Activated CD8-positive, alpha-beta memory T cell treated with anti-CD3 and anti-CD28 coated beads for 24 hours (primary cell): ENCODE data around the gene KANK2.

Source experiments
- DNase-seq: peaks from one replicate; pipeline ENCODE4 v3.0.0-alpha.2; 2020

The KANK2 gene

DNA sequence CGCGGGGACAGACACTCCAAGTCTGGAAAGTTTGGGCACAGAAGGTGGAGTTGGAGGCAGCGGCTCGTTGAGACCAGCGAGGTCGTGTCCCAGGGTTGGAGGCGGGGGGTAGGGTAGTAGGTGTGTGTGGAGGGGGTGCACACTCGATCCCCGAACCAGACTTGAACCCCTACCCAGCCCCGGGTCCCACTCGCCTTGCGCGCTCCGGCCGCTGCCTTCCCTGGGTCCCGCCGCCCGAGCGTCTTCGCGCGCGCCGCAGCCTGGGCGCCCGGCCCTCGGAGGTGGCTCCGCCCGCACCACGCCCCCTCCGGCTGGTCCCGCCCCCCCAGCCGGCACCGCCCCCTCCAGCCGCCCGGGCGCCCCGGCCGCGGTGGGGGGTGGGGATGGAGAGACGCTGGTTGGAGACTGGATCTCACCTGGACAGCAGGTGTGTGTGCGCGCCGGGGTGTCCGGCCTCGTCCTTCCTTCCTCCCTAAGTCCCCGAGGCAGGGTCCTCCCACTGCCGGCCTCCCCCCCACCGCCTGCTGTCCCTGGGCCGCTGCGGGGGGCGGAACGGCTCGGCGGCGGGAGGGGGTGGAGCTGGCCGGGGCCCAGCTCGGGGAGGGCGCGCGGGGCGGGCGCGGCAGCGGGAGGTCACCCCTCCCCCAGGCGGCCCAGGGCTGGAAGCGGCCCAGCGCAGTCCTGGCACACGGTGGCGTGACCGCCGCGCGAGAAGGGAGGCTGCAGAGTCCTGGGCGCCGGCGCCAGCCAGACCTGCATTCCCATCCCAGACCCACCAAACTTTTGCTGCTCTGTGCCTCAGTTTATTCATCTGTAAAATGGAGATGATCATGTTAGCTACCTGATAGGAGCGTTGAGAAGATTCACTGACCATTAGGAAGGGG, at the start of gene KANK2:
Gene KANK2 (minus strand): TSS at position 255 of the 884 bp plus-strand sequence. CDS start 3,034 bp downstream, outside the sequence.
- DNase-seq = peak; percentile 91

DNA sequence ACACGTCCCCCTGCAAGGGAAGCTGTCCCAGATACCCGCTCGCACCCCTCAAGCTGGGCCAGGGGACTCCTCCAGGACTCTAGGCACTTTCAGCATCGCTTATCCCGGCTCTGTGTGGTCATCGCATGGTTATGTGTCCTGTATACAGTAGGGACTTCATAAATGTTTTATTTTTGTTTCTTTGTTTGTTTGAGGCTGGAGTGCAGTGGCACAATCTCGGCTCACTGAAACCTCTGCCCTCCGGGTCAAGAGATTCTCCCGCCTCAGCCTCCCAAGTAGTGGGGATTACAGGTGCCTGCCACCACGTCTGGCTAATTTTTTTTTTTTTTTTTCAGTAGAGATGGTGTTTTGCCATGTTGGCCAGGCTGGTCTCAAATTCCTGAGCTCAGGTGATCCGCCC, 49.6 kb upstream of the KANK2 start:
- DNase-seq = no peak

DNA sequence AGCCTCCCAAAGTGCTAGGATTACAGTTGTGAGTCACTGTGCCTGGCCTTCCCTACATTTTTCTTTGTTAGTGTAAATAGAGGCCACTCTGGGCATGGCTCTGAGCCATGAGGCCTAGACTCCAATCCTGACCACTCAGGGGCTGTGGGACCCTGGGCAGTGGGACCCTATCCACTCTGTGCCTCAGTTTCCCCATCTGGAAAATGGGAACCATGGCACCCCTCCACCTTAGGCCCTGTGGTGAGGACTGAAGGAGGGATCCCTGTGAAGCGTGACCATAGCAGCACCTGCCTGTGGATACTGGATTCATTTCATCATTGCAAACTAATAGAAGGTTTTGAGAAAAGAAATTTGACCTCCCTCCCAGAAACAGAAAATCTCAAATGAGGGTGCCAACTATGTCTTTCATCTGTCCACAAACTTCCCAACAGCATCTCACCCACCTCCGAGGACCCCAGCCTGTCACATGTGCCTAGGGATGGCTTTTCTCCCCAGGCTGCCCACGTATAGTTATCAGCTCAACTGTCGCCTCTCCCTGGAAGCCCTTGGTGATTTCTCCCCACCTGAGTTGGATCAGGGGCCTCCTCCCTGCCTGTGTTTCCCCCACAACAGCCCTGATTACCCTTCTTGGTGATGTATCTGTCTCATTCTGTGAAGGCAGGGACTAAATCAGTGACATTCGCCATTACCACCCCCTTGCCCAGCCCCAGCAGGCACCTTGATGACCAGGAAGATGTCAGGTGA, 47.7 kb upstream of the KANK2 start:
- no peak for DNase-seq

DNA sequence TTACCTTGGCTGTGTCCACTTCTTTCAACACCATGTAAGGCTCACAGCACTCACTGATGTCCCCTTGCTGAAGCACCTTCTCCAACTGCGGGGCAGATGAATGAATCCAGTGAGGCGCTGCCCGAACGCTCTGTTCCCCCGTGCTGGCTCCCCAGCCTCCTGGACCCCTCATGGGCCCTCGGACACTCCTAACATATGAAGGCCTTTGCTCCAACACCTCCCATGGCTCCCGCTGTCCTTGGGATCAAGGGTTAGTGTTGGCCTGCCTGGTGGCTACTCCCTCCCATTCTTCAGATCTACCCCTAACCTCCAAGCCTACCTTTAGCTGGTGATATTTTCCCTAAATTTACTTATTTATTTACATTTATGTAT, 46.4 kb upstream of the KANK2 start:
- DNase-seq = no peak

DNA sequence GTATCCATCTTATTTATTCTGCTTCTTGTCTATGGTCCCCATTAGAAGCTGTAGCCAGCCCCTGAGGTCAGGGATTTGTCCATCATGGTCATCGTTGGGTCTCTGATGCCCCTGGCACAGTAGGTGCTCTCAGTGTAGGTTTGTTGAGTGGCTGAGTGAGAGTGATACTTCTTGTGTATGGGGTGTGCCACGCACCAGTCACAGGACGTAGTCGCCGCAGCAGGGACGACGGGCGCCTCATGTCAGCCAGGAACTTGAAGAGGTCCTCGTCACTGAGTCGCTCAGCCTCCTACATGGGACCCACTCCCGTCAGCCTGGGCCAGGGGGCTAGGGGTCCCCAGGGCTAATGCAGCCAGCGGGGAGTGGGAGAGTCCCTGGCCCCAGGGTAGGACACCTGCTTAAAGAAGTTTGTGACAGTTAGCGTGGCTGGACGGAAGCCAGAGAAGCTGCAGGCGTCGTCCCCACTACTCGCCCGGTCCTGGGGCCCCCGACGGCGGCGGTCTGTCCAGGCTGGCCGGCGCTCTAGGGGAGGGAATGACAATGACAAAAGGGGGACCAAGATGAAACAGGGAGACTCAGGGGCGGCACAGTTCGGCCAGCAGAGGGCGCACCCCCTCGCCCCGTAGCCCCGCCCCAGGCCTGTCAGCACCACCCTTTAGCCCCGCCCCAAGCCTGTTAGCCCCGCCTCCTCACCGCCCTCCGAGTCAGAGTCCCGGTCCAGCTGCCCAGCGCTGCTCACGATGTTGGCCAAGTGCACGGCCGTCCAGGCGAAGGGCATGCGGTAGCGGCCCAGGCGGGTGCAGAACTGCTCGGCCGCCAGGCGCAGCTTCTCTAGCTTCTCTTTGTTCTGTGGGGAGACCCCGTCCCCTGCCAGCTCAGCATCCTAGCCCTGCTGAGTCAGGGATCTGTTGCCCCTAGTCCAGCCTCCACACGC, 45.8 kb upstream of the KANK2 start:
- DNase-seq = peak; percentile 96

DNA sequence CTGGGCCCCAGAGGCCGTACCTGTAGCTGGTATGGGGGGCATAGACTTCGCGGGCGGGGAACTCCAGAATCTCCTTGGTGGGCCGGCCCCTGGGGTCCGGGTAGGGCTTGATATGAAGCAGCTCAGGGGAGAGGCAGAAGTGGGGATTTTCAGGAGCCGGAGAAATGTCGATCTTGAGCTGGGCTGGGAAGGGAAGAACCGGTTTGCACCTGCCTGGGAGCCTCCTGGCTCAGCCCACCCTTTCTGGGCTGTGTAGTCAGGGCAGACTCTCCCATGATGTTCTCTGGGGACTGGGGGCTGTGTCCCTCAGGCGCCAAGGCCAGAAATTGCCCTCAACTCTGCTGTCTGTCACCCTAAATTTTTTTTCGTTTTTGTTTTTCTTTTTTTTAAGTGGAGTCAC, 44.7 kb upstream of the KANK2 start:
- DNase-seq = no peak

DNA sequence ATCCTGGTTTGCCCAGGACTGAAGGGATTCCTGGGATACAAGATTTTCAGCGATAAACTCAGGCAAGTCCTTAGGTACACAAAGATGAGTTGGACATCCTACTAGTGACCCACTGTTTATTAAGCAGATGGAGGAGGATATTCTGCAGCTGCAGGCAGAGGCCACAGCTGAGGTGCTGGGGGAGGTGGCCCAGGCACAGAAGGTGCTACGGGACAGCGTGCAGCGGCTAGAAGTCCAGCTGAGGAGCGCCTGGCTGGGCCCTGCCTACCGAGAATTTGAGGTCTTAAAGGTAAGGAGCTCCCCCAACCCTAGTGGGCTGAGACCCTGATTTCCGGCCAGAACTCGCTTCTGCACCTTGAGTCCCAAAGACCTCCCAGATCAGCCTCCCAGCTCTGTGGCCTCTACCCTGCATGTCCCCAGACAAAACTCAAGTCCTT, 42.7 kb upstream of the KANK2 start:
- DNase-seq = no peak

DNA sequence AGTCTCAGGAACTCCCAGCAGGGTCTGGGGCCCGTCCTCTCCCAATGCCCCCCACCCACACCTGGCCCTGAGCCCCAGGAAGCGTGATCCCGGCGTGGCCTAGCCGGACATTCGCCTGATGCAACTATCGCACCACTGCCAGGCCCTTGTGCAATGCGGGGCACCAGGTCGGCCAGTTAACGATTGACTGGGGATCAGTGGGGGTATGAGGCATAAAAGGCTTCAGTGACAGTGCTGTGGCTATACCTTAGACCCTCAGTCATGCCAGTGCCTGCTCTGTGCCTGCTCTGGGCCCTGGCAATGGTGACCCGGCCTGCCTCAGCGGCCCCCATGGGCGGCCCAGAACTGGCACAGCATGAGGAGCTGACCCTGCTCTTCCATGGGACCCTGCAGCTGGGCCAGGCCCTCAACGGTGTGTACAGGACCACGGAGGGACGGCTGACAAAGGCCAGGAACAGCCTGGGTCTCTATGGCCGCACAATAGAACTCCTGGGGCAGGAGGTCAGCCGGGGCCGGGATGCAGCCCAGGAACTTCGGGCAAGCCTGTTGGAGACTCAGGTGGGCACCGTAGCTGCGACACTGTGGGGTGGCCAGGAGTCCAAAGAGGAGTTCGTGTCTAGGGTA, 42.1 kb upstream of the KANK2 start, which contains the start of gene ANGPTL8:
Gene ANGPTL8 (plus strand): TSS at position 243 of the 624 bp plus-strand sequence. CDS start 19 bp downstream, at position 262.
- no peak for DNase-seq

DNA sequence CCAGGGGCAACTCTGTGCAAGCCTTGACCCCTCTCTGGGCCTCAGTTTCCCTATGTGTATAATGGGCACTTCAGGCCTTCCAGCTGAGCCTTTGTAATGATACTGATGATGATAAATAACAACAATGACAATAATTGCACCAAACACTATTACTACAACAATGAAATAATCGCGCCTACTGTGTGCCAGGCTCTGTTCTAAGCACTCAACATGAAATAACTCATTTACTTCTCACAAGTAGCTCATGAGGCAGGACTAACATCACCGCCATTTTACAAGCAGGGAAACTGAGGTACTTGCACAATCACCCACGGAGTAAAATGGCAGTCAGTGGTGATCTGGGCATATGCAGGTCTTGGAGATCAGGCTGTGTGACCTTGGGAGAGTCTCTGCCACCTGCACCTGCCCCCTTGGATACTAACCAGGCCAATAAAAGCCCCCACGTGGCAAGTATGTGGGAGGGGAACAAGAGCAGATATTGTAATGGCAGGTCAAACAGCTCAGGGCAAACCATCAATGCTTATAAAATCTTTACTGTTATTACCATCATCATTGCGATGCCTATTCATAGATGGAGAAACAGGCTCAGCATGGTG, 41.5 kb upstream of the KANK2 start:
- DNase-seq = no peak

DNA sequence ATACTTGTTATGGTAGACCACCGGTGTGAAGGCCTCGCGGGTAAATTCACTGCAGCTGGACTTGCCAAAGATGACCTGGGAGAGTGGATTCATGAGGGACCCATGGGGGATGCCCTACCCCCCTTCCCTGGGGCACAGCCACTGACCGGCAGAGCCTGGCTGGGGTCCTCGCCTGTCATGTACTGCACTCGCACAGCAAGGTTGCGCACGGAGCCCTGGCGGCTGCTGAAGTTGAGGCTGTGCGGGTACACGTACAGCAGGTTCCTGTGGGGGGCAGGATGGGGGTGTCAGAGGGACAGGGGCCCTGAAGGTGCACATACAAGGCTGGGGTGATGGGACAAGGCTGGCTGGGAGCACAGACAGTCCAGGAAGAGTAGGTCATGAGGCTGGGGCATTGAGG, 40.7 kb upstream of the KANK2 start:
- DNase-seq = no peak

DNA sequence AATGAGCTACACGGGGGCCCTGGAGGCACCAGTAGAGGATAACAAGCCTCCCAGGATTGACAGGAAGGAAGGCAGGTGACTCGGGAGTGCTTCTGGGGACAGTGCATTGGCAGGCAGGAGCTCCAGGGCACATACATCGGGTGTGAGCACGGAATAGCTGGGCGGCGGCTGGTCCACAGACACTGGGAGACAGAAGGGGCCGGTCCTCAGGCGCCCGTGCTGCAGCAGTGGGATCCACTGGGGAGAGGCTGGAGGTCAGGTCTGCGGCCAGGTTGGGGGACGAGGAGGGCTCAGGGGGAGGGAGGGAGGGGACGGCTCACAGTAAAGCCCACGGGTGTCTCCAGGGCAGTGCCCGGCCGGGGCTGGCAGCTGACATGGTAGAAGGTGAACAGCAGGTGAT, 40.0 kb upstream of the KANK2 start:
- DNase-seq = no peak

DNA sequence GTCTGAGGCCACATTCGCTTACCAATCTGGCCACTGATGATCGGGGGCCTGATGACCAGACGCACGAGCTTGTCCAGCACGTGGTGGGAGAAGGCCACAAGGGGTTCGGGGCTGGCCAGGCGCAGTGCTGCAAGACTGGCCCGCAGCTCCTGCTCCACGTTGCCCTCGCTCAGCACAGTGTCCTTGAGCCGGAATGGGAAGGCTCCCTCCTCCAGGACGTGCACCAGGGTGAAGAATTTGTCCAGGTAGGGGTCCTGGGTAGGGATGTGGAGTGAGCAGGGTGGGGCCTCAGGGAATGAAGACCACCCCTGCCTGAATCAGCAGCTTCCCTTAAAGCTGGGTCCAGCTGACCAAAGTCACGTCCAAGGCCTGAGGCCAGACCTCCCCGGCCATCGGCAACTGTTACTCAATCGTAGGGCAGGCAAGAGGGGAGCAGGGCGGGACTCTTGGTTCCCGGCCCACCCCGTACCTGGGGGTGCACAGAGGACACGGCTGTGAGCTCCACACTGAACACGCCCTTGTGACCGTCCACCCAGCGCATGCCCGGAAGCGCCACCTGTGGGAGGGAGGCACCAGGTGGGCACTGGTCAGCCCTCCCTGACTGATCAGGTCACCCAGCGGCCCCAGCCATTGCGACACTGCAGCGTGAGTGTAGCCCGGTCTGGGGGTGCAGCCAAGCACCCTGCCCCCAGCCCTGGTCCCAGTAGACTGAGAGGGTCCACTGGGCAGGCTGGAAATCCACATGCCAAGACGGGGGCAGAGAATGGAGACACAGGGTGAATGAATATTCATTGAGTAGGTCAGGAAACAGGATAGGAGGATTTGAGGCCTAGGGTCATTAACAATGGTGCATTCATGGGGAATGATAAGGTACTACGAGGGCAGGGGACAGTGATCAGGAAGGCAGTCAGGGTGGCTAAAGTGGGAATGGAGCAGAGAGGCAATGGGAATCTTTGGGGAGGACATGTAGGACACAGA, 39.3 kb upstream of the KANK2 start:
- DNase-seq = no peak

DNA sequence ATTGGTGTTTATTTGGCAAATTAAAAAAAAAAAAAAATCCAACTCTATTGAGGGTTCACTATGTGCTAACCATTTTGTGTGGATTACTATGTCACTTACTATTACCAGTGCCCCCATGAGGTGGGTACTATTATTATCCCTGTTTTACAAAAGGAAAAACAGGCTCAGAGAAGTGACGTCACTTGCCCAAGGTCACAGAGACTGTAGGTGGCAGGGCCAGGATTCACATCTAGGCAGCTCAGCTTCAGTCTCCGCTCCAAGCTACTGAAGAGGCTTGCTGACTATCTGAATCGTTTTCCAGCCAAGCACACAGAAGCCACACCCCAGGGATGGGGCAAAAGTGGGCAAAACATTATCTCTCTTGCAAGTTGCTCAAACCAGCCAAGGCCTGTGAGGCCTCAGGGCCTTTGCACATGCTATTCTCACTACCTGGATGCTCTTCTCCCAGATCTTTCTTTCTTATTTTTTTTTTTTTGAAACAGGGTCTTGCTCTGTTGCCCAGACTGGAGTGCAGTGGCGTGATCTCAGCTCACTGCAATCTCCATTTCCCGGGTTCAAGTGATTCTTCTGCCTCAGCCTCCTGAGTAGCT, 37.2 kb upstream of the KANK2 start:
- DNase-seq = no peak

DNA sequence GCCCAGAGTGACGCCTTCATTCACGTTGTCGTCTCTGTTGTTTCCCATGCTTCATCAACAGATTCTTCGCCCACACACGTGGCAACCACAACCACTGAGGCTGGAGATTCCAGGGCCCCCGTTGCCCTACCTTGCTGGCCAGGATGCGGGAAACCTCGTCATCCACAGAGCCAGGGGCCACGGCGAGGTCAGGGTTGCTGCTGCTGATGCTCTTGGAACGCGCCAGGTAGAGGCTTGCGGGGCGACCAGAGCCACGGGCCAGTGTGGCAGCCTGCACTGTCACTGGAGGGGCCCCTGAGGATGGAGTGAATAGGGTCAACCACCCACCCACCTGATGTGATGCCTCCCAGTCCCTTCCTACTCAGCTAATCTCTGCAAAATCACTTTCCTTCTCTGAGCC, 35.7 kb upstream of the KANK2 start:
- no peak for DNase-seq

DNA sequence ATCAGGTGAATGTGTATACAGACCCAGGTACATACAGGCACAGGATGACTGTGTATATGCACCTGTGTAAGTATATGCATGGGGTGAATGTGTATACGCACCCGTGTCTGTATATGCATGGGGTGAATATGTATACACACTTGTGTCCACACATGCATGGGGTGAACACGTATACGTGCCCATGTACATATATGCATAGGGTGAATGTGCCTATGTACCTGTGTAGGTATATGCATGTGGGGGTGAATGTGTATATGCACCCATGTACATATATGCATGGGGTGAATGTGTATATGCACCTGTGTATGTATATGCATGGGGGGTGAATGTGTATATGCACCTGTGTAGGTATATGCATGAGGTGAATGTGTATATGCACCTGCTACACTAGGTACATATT, 35.2 kb upstream of the KANK2 start:
- DNase-seq = no peak

DNA sequence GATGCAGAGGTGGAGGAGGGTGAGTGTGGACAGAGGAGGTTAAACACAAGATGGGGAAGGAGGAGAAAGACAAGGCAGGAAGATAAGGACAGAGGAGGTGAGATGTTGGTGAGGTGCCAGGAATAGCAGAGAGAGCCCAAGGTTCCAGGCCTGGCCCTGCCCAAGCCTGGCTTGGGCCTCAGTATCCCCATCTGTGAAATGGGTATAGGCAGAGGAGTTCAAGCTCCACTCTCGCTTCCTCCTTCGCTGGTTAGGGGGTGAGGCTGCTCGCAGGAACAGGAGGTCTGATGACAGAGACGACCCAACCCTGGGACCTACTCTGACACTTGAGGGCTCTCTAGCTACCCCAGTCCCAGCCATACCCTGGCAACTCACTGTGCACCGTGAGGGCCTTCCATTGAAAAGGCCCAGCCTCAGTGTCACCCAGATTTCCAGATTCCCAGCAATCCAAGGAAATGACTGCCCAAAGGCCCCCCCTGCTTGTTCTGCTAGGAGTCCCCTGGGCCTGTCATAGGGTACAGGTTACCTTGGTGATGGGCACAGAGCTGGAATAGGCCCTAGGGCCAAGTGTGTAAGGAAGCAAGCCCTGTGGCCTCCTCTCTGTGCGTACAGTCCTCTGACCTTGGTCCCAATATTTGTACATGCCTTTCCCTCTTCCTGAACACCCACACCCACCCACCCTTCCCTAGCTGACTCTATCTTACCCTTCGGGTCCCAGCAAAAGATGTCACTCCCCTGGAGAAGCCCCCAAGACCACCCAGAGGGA, 33.5 kb upstream of the KANK2 start:
- DNase-seq = no peak

DNA sequence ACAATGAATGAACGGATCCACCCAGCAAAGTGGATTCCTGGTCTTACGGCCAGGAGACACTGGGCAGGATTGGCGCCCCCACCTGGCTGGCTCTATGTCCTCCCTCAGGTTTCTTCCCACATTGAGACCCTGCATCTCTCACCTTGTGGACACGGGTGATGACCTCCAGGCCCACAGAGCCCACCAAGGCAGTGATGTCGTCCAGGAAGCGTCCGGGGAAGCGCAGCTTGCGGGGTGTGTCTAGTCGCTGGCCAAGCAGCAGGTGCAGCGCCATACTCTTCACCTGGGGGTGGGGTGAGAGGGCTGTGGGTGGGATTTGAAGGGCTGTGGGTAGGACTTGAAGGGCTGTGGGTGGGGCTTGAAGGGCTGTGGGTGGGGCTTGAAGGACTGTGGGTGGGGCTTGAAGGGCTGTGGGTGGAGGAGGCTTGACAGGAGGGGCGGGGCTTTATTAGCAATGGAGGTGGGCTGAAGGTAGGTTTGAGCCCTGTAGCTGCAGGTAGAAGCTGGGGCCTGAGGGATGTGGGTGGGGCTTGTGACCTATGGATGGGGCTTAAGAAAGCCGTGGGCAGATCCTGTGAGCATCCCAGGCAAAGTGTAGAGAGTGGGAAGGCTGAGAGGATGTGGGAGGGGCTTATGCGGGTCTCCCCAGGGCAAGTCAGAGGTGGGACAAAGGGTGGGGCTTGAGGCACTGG, 30.0 kb upstream of the KANK2 start:
- DNase-seq = no peak

DNA sequence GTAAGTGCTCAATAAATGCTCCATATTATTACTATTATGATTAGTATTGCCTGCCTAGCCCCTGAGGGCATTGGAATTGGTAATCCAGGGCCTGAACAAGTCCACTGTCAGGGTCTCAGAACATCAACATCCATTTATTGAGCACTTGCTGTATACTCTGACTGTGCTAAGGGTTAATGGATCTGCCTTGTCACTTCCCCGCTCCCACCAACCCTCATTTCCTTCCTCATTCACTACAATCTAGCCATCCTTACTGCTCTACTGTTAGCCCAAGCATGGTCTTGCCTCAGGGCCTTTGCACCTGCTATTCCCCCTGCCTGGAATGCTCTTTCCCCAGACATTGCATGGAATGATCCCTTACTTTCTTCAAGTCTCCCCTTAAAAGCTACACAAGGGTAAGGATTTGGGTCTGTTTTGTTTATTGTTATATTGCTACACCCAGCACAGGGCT, 29.4 kb upstream of the KANK2 start:
- no peak for DNase-seq

DNA sequence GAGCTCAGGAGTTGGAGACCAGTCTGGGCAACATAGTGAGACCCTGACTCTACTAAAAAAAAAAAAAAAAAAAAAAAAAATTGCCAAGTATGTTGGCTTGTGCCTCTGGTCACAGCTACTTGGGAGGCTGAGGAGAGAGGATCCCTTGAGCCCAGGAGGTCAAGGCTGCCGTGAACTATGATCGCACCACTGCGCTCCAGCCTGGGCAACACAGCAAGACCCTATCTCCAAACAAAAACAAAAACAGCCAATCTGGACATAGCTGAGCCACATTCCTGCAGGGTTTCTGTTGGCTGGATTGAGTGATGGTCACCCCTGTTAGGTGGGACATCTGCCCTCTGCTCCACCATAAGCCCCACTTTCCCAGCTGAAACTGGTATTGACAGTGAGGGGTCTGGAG, 28.5 kb upstream of the KANK2 start:
- DNase-seq = no peak
